Epithelial cell of prostate (primary cell): ENCODE measurements around the gene BHMT2.

Experiments
- DNase-seq: peaks from one replicate; pipeline ENCODE4 v3.0.0-alpha.2; 2011; ENCODE audit warnings: low read depth, low spot score
- H3K27ac ChIP-seq: fragments of 450-650 bp; 2 replicates; pipeline ENCODE4 v1.5.1; 2017; ENCODE audit warnings: mild to moderate bottlenecking

BHMT2 gene, protein sequence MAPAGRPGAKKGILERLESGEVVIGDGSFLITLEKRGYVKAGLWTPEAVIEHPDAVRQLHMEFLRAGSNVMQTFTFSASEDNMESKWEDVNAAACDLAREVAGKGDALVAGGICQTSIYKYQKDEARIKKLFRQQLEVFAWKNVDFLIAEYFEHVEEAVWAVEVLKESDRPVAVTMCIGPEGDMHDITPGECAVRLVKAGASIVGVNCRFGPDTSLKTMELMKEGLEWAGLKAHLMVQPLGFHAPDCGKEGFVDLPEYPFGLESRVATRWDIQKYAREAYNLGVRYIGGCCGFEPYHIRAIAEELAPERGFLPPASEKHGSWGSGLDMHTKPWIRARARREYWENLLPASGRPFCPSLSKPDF

GRCh38 chr5:79069488-79070349 lies at the start of gene BHMT2, which contains the start of gene DMGDH:
Gene BHMT2 (plus strand): TSS chr5:79069767. CDS start chr5:79069783, 16 bp downstream.
Gene DMGDH (minus strand): TSS chr5:79069674. CDS start chr5:79069620, 54 bp downstream.
- no peak within 1 kb of the TSS for H3K27ac ChIP-seq
- no peak for DNase-seq

- no peak overlapping the region for H3K27ac ChIP-seq
Observed at GRCh38 chr5:79020861-79021561, 48.6 kb upstream of the BHMT2 start.

DNA sequence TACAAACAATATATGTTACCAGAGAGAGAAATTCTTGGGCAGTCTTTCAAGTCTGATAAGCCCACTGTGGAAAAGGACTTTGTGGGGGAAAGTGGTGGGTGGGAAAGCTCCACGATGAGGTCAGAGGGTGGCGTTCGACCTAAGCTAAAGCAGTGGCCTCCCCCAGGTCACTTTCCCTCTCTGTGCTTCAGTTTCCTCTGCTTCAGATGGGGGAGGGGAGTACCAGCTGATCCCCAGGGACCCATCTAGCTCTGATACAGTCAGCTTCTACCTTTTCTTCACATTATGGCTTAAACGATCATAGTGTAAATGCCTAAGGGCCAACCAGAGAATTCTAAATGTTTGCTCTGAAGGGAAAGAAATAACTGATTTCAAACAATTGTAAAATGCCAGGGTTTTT lies 47.8 kb upstream of the BHMT2 start:
- H3K27ac ChIP-seq = no peak overlapping the region
- no peak for DNase-seq

More at GRCh38 chr5:79020861-79021561, 48.6 kb upstream of the BHMT2 start:
- DNase-seq = no peak

- no peak overlapping the region for H3K27ac ChIP-seq
- DNase-seq = no peak
Observed at GRCh38 chr5:79022771-79023170, 46.8 kb upstream of the BHMT2 start.

DNA sequence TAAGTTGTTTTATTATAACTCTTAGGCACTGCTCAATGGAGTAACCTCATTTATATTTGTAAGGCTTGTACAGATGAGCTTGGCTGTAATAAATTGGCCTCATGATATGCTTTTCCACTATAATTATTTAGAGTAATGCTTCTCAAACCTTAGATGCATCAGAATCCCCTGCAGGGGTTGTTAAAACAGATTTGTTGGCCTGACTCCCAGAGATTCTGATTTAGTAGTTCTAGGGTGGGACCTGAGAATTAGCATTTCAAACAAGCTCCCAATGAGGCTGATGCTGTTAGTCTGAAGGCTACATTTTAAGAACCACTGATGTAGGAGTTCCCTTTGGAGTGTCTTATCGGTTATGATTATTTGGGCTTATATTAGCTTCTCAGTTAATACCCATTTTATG lies 46.2 kb upstream of the BHMT2 start:
- no peak for DNase-seq
- H3K27ac ChIP-seq = no peak overlapping the region

DNA sequence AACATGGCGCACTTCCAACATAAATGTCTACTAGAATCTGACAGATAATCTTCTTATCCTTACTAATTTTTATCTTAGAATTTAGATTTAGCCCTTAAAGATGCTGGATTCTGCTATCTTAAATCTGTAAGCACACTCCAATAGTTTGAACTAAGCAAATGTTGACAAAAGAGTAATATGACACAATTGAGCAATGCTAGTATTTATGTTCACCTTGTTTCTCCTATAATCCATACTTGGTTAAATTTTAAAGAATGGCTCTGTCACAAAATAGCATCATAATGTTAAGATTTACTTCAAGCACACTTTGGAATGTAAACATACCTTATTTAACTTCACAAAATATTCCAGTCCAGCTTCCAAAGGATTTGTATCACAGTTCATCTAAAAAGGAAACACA lies 45.6 kb upstream of the BHMT2 start:
- H3K27ac ChIP-seq = no peak overlapping the region
- no peak for DNase-seq

- no peak overlapping the region for H3K27ac ChIP-seq
- DNase-seq = no peak
Observed at GRCh38 chr5:79025054-79025472, 44.5 kb upstream of the BHMT2 start.

- no peak overlapping the region for H3K27ac ChIP-seq
- DNase-seq = no peak
Observed at GRCh38 chr5:79030663-79031484, 38.7 kb upstream of the BHMT2 start.

- no peak for DNase-seq
Observed at GRCh38 chr5:79031485-79031867, 38.1 kb upstream of the BHMT2 start.

DNA sequence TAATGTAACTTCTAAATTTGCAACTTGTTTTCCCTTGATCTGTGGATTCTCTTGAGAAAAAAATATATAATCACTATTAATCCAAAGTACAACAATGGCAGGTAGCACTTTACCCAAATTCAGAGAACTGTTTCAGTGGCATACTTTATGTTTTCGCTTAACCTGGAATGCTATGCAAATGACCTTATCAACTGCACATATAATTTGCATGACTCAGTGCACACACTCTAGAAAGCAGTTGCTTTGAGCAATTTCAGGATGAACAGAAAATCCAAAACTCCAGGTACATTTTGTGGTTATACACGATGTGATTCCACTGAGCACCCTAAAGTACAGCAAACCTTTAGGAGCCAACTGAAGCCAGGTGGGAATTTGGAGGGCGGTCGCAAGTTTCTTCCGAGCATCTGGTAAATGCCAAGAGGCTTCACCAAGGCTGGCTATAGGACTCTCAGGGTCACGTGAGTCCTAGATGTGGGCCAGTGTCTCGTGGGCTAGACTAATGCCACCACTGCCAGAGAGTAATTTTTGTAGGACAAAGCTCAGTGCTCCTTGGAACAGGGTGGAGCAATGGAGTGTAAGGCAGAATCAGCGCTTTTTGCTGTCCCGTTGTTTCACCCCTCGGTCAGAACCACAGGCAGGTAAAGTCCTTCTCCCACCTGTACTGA lies 37.4 kb upstream of the BHMT2 start:
- no peak overlapping the region for H3K27ac ChIP-seq
- DNase-seq = no peak

More at GRCh38 chr5:79031485-79031867, 38.1 kb upstream of the BHMT2 start:
- no peak overlapping the region for H3K27ac ChIP-seq

- DNase-seq = no peak
- H3K27ac ChIP-seq = no peak overlapping the region
Observed at GRCh38 chr5:79032782-79033181, 36.8 kb upstream of the BHMT2 start.

- DNase-seq = no peak
- no peak overlapping the region for H3K27ac ChIP-seq
Observed at GRCh38 chr5:79035237-79035636, 34.3 kb upstream of the BHMT2 start.

DNA sequence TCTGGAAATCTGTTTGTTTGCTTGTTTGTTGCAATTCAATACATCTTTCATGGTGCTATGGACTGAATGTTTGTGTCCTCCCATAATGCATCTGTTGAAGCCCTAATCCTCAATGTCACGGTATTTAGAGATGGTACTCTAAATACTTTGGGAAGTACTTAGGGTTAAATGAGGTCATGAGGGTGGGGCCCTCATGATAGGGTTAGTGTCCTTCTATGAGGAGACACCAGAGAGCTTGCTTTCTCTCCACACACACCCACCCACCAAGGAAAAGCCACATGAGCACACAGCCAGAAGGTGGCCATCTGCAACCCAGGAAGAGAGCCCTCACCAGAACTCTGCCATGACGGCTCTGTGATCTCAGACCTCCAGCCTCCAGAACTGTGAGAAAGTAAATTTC lies 32.8 kb upstream of the BHMT2 start:
- H3K27ac ChIP-seq = no peak overlapping the region
- no peak for DNase-seq

DNA sequence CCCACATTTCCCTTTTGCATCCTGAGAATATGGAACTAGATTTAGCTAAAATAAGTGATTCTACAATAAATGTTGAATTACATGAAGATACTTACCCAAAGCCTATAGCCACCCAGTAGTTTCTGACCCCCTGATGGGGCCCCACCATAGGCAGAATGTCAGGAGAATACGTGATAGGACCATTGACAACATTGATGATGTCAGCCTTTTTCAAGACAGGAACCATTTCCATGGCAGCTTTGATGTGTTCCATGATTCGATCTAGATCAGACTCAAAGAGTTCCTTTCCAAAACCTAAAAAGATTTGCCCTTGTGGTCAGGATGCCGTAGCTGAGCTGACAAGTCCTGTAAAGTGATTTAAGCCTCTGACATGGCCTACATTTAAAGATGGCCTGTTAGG lies 27.4 kb upstream of the BHMT2 start:
- DNase-seq = no peak
- H3K27ac ChIP-seq = no peak overlapping the region

DNA sequence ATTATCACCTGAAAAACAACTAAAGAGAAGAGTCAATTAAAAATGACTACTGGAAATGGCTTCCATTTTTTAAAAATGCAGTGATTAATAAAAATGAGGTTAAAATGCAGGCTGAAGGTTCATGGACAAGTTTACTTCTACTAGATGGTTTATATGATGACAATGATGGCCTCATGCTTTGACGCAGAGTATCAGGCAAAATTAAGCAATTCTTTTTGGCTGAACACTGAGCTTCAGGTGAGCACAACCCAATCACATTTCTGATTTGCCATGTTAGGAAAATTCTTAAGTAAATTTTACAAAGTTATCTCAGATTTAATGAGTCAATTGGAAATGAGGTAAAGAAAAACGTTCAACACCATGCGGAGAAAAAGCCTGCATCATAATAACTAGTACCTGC lies 22.4 kb upstream of the BHMT2 start:
- H3K27ac ChIP-seq = no peak overlapping the region
- DNase-seq = no peak

GRCh38 chr5:79048437-79048836 lies 21.1 kb upstream of the BHMT2 start:
- H3K27ac ChIP-seq = no peak overlapping the region
- DNase-seq = no peak

- no peak overlapping the region for H3K27ac ChIP-seq
- no peak for DNase-seq
Observed at GRCh38 chr5:79050498-79050897, 19.1 kb upstream of the BHMT2 start.

DNA sequence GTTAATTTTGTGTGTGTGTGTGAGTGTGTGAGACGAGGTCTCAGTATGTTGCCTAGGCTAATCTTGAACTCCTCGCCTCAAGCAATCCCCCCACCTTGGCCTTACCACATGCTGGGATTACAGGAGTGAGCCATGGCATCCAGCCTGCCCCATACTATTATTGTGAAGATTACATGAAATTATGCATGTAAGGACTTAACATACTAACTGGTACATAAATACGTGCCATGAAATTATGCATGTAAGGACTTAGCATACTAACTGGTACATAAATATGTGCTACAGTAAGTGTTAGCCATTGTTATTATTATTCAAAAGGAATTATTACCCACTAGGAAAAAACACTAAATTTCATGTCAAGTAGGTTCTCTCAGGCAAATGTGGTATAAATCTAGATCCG lies 16.2 kb upstream of the BHMT2 start:
- no peak for DNase-seq
- H3K27ac ChIP-seq = no peak overlapping the region

GRCh38 chr5:79055017-79055416 lies 14.6 kb upstream of the BHMT2 start:
- H3K27ac ChIP-seq = no peak overlapping the region
- no peak for DNase-seq
